ENCODE data around the gene CANT1.

The CANT1 gene

GRCh38 chr17:78944026-78944425 is 65.5 kb downstream of the CANT1 start:
- Histone ChIP-seq H3K27me3 (no peaks in the 10 kb centered on the region), H3K4me1 (no peaks in the 10 kb centered on the region), H3K36me3 (no peaks in the 10 kb centered on the region), H3K4me3 (ENCODE audit: low read depth, low read length) (no peak overlapping the region), H3K9me3 (no peaks in the 10 kb centered on the region)
- no peak for DNase-seq
- TF ChIP-seq, protein P1, sequence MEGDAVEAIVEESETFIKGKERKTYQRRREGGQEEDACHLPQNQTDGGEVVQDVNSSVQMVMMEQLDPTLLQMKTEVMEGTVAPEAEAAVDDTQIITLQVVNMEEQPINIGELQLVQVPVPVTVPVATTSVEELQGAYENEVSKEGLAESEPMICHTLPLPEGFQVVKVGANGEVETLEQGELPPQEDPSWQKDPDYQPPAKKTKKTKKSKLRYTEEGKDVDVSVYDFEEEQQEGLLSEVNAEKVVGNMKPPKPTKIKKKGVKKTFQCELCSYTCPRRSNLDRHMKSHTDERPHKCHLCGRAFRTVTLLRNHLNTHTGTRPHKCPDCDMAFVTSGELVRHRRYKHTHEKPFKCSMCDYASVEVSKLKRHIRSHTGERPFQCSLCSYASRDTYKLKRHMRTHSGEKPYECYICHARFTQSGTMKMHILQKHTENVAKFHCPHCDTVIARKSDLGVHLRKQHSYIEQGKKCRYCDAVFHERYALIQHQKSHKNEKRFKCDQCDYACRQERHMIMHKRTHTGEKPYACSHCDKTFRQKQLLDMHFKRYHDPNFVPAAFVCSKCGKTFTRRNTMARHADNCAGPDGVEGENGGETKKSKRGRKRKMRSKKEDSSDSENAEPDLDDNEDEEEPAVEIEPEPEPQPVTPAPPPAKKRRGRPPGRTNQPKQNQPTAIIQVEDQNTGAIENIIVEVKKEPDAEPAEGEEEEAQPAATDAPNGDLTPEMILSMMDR (IDR thresholded peaks at IDR 0.05; ENCODE audit: low read depth, low read length), result no peak

Measured in BE2C (cell line).